ENCODE measurements around the gene NFATC3.

- no peak for TF ChIP-seq REST (IDR thresholded peaks at IDR 0.05)
- TF ChIP-seq ATF3 (IDR thresholded peaks at IDR 0.05), result no peak
Measured at GRCh38 chr16:68272507-68273209, 187.5 kb downstream of the NFATC3 start.

Measured in liver (tissue), 2 donors.